GM19395 (cell line): Measurements from ENCODE around the gene MARCHF3.

Experiments used
- ATAC-seq: cut with Tn5 transposase; IDR thresholded peaks from one replicate; pipeline ENCODE4 v1.9.1; 2021; ENCODE audit warnings: mild to moderate bottlenecking, moderate library complexity; ENCODE audit not compliant: unreplicated experiment

MARCHF3 gene

GRCh38 chr5:126987271-126987899, 43.0 kb downstream of the MARCHF3 start:
- peak; percentile 14 for ATAC-seq

- no peak for ATAC-seq
Observed at GRCh38 chr5:126984632-126985031, 45.7 kb downstream of the MARCHF3 start.

GRCh38 chr5:126983874-126984266, 46.5 kb downstream of the MARCHF3 start:
- ATAC-seq = no peak

- no peak for ATAC-seq
Observed at GRCh38 chr5:126982926-126983873, 47.2 kb downstream of the MARCHF3 start.

- no peak for ATAC-seq
Observed at GRCh38 chr5:126982202-126982601, 48.2 kb downstream of the MARCHF3 start.

GRCh38 chr5:126981701-126982100, 48.7 kb downstream of the MARCHF3 start:
- ATAC-seq = no peak

- ATAC-seq = no peak
Observed at GRCh38 chr5:126981222-126981621, 49.1 kb downstream of the MARCHF3 start.

- no peak for ATAC-seq
Observed at GRCh38 chr5:126978258-126978657, 52.1 kb downstream of the MARCHF3 start.

GRCh38 chr5:126976520-126977172, 53.7 kb downstream of the MARCHF3 start:
- no peak for ATAC-seq

- ATAC-seq = no peak
Observed at GRCh38 chr5:126975796-126976195, 54.6 kb downstream of the MARCHF3 start.

- no peak for ATAC-seq
Observed at GRCh38 chr5:126973193-126973592, 57.2 kb downstream of the MARCHF3 start.

GRCh38 chr5:126972062-126972895, 58.1 kb downstream of the MARCHF3 start:
- peak; percentile 77 for ATAC-seq

- no peak for ATAC-seq
Observed at GRCh38 chr5:126971455-126972031, 58.8 kb downstream of the MARCHF3 start.

GRCh38 chr5:126970517-126971017, 59.8 kb downstream of the MARCHF3 start:
- ATAC-seq = no peak

GRCh38 chr5:126969548-126969947, 60.8 kb downstream of the MARCHF3 start:
- peak; percentile 44 for ATAC-seq

- ATAC-seq = no peak
Observed at GRCh38 chr5:126967808-126968466, 62.4 kb downstream of the MARCHF3 start.

- ATAC-seq = no peak
Observed at GRCh38 chr5:126965487-126965886, 64.9 kb downstream of the MARCHF3 start.

GRCh38 chr5:126965061-126965475, 65.3 kb downstream of the MARCHF3 start:
- ATAC-seq = no peak

GRCh38 chr5:126963822-126964375, 66.5 kb downstream of the MARCHF3 start:
- ATAC-seq = no peak
